Measurements from ENCODE around the gene GINS1.
"Not testable (repeated sequence)": the region's sequence is repeated elsewhere in the genome, so short reads cannot be mapped to it uniquely, and the experiment has no call there.

GINS1 gene

DNA sequence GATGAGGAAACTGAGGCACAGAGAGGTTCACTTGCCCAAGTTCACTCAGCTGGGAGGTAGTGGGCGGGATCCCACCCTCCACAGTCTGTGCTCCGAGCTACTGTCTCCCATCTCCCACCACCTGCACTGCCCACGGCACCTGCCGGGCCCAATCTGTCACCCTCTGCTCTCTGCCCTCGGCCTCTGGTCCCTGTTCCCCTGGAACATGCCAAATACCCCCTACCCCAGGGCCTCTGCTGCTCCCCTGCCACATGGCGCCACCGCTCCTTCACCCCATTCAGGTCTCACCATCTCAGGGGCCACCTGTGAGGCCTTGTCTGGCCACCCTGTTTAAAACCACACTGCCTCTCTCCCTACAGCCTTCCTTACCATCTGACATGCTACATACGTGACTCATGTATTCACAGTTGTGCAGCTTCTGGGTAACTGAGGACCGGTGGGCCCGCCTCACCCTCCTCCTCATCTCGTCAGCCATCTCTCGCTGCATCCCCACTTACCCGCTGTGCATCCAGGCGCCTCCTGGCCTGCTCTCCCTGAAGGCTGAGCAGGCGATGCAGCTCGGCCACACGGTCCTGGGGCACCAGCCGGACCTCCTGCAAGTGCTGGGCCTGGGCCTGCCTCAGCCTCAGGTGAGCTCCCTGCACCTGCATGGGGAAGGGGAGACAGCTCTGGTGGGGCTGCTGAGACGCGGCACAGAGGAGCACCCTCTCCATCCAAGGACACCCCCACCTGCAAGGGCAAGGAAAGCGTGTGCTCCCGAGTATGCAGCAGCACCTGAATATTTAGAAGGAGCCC is 50.6 kb downstream of the GINS1 start:
- DNase-seq, result no peak

- no peak for DNase-seq
Observed at GRCh38 chr20:25459111-25459830, 51.8 kb downstream of the GINS1 start.

- no peak for DNase-seq
Observed at GRCh38 chr20:25459916-25460535, 52.6 kb downstream of the GINS1 start.

GRCh38 chr20:25460566-25461280 is 53.2 kb downstream of the GINS1 start:
- no peak for DNase-seq

- no peak for DNase-seq
Observed at GRCh38 chr20:25461281-25461650, 53.8 kb downstream of the GINS1 start.

DNA sequence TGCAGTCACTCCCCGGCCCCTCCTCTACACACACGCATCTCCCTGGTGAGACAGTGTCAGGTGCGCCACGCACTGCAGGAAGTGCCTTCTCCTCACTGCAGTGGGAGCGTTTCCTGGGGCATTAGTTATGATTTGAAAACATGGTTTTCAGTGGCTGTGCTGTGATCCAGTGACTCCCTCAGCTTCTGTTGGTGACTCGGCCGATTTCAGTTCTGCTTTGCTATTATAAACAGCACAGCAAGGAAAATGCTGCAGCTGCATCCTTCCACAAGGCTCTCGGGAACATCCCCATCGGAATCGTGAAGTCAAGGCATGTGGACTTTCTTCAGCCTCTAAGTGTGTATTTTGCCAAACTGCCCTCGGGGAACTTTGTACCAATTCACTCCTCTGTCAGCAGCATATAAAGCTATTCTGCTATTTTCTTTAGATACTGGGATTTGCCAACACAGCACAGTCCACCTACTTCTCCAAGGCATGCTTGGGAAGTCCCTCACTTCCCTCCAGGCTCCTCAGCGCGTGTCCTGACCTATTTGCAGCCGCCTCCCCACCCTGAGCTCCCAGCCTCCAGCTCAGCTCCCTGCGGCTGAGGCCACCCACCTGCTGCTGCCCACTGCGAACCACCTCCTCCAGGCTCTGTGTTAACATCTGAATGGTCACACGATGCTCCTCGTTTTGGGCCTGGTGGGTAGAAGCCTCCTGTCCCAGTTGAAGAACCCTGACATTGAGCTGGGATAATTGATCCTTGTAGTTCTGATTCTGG is 54.5 kb downstream of the GINS1 start:
- no peak for DNase-seq

DNA sequence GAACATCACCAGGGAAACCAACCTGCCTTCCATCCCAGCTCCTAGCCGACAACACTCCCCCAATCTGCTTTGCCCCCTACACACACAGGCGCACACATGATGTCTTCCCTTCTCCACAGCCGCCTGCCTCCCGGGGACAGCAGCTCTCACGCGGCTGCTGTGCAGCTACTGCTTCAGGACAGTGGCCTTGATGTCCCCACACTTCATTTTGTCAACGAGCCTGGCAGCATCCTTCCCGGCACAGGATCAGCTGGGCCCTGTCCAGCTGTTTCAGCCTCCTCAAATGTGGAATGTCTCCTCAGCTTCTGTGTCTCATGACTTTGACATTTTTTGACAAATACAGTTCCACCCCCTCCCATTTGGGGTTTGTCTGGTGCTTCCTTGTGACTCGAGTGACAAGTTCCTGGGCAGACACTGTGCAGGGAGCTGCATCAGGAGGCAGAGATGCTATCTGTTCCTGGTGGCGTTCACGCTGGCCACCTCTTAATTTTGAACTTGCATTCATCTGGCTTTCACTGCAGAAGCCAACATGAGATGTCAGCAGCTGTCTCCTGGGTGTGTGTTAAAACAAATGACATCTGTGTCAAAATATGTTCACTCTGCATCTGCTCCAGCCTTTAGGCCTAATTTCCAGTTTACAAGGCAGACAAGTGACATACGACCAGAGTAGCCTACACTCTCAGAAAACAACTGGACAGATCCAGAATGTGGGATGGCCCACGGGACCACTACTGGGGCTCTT is 57.2 kb downstream of the GINS1 start:
- no peak for DNase-seq

GRCh38 chr20:25465243-25466135 is 58.0 kb downstream of the GINS1 start:
- DNase-seq, result no peak

DNA sequence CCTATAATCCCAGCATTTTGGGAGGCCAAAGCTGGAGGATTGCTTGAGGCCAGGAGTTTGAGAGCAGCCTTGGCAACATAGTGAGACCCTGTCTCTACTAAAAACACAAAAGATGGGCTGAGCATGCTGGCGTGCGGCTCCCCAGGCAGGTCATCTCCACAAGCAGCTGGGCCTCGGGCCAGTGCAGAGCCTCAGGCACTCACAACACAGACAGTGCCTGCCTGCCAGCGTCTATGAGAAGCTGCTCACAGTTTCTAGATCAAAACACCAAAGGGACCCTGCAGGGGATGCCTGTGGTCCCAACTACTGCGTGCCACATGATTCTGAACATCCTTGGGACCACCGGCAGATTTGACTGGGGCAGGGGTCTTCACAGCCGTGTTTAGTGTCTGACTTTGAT is 59.4 kb downstream of the GINS1 start:
- no peak for DNase-seq

DNA sequence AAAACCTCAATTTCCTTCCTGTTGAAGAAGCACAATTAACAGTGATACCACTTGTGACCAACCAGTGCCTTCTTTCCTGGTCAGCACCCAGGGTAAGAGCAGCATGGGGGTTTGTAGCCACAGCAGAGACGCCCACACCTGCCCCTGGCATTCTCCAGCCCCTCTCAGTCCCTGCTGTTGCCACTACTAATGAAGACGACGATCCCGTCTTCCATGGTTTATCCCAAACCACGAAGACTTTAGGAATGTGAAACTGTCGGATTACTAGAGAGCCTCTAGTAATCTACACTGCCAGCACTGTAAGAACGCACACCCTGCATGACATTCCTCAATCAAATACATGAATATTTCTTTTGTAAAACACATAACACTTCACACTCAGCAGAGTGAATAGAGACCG is 60.0 kb downstream of the GINS1 start:
- DNase-seq, result no peak

GRCh38 chr20:25468126-25469075 is 60.9 kb downstream of the GINS1 start:
- DNase-seq, result no peak

DNA sequence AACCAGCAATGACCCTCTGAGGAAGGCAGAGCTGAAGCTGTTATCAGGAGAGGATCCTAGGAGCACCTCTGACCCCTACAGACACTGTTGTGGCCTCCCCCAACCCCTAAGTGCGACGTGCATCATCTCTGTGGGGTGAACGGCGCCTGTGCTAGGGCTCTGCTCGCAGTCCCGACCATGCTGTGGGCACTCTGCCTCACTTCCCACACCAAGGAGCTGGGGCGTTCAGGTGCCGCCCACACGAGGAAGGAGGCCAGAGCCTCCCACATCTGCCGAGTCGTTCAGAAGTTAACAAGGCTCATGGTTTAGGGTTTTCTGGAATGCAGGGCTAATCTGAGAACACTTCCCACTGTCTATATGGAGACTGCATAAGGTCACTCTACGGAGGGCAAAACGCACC is 62.1 kb downstream of the GINS1 start:
- no peak for DNase-seq

DNA sequence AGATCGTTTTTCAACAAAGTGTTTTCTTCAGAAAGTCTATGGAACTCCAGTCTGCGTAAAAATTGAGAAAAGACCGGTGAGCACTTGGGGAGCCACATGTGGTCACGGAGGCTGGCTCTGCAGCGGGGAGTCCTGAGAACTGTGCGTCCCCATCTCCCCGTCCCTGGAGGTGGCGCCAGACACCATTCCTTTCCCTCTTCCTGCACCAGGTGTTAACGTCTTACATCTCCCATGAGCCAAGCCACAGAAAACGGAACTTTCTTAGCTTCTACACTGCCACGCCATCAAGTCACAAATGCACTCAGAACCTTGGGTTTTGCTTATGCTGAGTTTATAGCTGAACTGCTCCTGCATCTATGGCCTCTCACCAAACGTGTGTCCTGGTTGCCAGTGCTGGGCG is 62.6 kb downstream of the GINS1 start:
- DNase-seq, result no peak

DNA sequence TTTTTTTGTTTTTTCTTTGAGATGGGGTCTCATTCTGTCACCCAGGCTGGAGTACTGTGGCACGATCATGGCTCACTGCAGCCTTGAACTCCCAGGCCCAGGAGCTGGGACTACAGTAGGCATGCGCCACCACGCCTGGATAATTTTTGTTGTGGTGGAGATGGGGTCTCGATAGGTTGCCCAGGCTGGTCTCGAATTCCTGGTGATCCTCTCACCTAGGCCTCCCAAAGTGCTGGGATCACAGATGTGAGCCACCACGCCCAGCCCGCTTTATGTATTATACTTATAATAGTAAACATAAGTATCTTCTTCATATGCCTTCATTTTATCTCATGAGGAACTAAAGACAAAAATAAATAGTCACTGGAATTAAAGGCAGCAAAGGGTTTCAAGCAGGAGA is 63.5 kb downstream of the GINS1 start:
- no peak for DNase-seq

DNA sequence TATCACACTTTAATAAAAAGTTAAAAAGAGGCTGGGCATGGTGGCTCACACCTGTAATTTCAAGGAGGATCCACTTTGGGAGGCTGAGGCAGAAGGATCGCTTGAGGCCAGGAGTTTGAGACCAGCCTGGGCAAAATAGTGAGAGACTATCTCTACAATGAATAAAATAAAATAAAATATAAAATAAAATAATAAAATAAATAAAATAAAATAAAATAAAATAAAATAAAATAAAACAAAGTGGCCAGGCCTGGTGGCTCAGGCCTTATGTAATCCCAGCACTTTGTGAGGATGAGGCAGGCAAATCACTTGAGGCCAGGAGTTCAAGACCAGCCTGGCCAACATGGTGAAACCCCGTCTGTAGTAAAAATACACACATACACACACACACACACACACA is 65.8 kb downstream of the GINS1 start:
- DNase-seq, result not testable (repeated sequence)

- no peak for DNase-seq
Observed at GRCh38 chr20:25476106-25477013, 68.9 kb downstream of the GINS1 start.

DNA sequence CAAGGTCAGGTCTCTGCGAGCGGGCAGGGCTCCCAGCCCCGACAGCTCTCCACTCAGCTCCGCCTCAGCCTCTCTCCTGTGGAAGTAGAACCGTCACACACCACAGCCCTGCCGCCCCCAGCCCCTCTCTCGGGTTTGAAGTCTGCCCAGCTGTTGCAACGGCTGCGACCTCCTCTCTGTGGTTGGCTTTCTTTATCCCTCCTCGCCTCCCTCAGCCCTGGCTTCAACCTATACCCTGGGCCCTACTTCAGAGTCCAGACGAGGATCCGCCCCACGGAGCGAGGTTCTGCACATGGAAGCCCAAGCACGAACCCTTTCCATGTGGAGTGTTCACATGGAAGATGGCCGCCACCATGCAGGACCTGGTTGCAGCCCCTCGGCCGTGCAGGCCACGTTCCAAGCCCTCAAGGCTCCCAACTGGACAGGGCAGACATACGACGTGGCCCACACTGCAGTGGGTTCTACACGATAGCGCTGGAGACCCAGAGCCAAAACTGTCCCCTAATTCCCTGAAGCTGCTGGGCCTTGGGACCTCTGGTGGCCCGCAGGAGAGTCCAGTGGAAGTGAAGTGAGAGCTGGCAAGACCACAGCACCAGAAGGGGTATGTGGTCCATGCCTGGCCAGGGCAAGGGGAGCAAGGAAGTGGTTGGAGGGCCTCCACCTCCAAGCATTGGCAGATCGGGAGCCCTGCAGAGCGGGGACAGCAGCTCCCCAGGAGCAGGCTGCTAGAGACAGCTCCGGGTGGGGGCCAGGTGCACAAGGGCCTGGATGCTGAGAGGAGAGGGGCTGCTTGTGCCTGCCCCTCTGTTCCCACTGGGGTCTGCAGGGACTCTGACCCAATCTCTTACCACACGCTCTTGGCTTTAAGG is 69.8 kb downstream of the GINS1 start:
- no peak for DNase-seq

Data from NCI-H2081 treated with DMSO at 0.1 percent for 48 hours (cell line).